ENCODE data around the gene PARPBP.
"Not testable (repeated sequence)": the region's sequence is repeated elsewhere in the genome, so short reads cannot be mapped to it uniquely, and the experiment has no call there.

Gene PARPBP

DNA sequence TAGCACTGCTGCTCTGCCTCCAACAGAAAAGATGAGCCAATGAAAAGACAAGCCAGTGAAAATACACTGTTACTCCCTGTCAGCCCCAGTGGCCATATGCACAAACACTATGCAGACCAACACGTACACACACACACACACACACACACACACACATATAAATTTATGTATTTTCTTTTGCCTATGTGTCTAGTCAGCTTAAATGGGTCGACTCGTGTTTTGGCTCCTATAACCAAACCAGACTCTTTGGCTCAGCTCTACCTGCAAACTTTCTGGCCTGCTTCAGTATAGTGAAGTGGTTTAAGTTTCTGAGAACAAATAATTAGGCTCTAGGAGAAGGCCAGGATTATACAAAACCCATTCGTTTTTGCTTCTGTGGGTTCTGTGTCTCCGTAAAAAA is 108.0 kb downstream of the PARPBP start:
- Histone ChIP-seq H3K9ac (no peak overlapping the region), H3K27me3 (ENCODE audit: control insufficient read depth, insufficient read depth, low read length) (no peaks in the 10 kb centered on the region), H3K79me2 (no peaks in the 10 kb centered on the region), H2AFZ (no peak overlapping the region), H3K36me3 (ENCODE audit: control insufficient read depth, insufficient read depth, low read length) (no peaks in the 10 kb centered on the region), H3K27ac (no peak overlapping the region), H3K4me3 (ENCODE audit: low read depth, low read length) (no peak overlapping the region), H3K9me3 (ENCODE audit: control insufficient read depth, low read length) (no peaks in the 10 kb centered on the region), H3K4me2 (ENCODE audit: low read length) (no peak overlapping the region), H3K4me1 (no peaks in the 10 kb centered on the region)
- TF ChIP-seq, protein P1, sequence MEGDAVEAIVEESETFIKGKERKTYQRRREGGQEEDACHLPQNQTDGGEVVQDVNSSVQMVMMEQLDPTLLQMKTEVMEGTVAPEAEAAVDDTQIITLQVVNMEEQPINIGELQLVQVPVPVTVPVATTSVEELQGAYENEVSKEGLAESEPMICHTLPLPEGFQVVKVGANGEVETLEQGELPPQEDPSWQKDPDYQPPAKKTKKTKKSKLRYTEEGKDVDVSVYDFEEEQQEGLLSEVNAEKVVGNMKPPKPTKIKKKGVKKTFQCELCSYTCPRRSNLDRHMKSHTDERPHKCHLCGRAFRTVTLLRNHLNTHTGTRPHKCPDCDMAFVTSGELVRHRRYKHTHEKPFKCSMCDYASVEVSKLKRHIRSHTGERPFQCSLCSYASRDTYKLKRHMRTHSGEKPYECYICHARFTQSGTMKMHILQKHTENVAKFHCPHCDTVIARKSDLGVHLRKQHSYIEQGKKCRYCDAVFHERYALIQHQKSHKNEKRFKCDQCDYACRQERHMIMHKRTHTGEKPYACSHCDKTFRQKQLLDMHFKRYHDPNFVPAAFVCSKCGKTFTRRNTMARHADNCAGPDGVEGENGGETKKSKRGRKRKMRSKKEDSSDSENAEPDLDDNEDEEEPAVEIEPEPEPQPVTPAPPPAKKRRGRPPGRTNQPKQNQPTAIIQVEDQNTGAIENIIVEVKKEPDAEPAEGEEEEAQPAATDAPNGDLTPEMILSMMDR (IDR thresholded peaks at IDR 0.05): no peak

DNA sequence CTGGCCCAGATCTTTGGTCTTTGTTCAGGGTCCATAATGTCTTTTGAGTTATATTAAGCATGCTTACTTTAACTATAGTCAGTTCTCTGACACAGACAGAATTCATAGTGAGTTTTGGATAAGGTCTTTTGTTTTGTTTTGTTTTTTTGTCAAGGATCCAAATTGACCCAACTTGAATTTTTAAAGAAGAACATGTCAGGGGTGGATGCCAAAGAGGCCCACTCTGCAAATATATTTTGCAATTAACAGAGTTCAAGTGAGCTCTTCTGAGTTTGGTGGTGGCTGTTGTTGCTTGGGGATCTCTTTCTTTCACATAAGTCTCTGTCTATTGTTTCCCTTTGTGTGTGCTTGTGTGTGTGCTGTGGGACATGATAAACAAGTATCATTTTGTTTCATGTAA is 112.1 kb downstream of the PARPBP start:
- TF ChIP-seq, protein P1 (IDR thresholded peaks at IDR 0.05): no peak
- no peaks in the 10 kb centered on the region for H3K4me1 ChIP-seq
- H3K79me2 ChIP-seq: no peaks in the 10 kb centered on the region
- no peaks in the 10 kb centered on the region for H3K36me3 ChIP-seq (ENCODE audit: control insufficient read depth, insufficient read depth, low read length)
- no peak overlapping the region for H3K4me2 ChIP-seq (ENCODE audit: low read length)
- no peaks in the 10 kb centered on the region for H3K9me3 ChIP-seq (ENCODE audit: control insufficient read depth, low read length)
- no peak overlapping the region for H3K27ac ChIP-seq
- H2AFZ ChIP-seq: no peak overlapping the region
- no peak overlapping the region for H3K4me3 ChIP-seq (ENCODE audit: low read depth, low read length)
- H3K9ac ChIP-seq: no peak overlapping the region
- no peaks in the 10 kb centered on the region for H3K27me3 ChIP-seq (ENCODE audit: control insufficient read depth, insufficient read depth, low read length)

- Histone ChIP-seq H3K4me3 (ENCODE audit: low read depth, low read length) (no peak overlapping the region), H3K4me1 (no peaks in the 10 kb centered on the region), H3K27me3 (ENCODE audit: control insufficient read depth, insufficient read depth, low read length) (no peaks in the 10 kb centered on the region), H3K9ac (no peak overlapping the region), H3K79me2 (no peaks in the 10 kb centered on the region), H2AFZ (no peak overlapping the region), H3K4me2 (ENCODE audit: low read length) (no peak overlapping the region), H3K27ac (no peak overlapping the region), H3K36me3 (ENCODE audit: control insufficient read depth, insufficient read depth, low read length) (no peaks in the 10 kb centered on the region), H3K9me3 (ENCODE audit: control insufficient read depth, low read length) (no peaks in the 10 kb centered on the region)
- TF ChIP-seq, protein P1 (IDR thresholded peaks at IDR 0.05): no peak
These were observed 112.5 kb downstream of the PARPBP start for GRCh38 chr12:102232446-102232845.

DNA sequence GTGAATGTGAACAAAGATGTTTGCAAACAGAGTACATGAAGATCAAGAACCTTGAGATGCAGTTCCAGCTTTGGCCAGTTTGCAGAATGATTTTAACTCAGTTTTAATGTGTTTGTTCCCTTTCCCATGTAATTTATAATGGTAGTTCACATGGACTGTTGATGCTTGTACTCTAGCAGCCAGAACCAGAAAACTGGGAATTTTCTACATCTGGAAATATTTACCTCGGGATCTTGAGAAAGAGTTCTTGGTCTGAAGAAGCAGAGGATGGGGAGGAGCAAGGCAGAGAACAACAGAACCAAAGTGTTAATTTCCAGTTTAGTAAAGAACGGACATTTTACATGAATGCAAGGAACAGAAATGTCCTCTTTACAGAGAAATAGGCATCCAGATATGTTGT is 114.6 kb downstream of the PARPBP start:
- TF ChIP-seq, protein P1 (IDR thresholded peaks at IDR 0.05): no peak

GRCh38 chr12:102240859-102241258 is 120.9 kb downstream of the PARPBP start:
- H3K79me2 ChIP-seq; H3K27me3 ChIP-seq (ENCODE audit: control insufficient read depth, insufficient read depth, low read length); H3K4me1 ChIP-seq; H3K27ac ChIP-seq; H3K9ac ChIP-seq; H3K4me3 ChIP-seq (ENCODE audit: low read depth, low read length); H3K36me3 ChIP-seq (ENCODE audit: control insufficient read depth, insufficient read depth, low read length); H2AFZ ChIP-seq; H3K4me2 ChIP-seq (ENCODE audit: low read length); H3K9me3 ChIP-seq (ENCODE audit: control insufficient read depth, low read length): not testable (repeated sequence)

More for the DNA sequence above, 114.6 kb downstream of the PARPBP start:
- Histone ChIP-seq H3K79me2 (no peaks in the 10 kb centered on the region), H2AFZ (no peak overlapping the region), H3K9ac (no peak overlapping the region), H3K36me3 (ENCODE audit: control insufficient read depth, insufficient read depth, low read length) (no peaks in the 10 kb centered on the region), H3K4me3 (ENCODE audit: low read depth, low read length) (no peak overlapping the region), H3K27ac (no peak overlapping the region), H3K4me2 (ENCODE audit: low read length) (no peak overlapping the region), H3K9me3 (ENCODE audit: control insufficient read depth, low read length) (no peaks in the 10 kb centered on the region), H3K4me1 (no peaks in the 10 kb centered on the region), H3K27me3 (ENCODE audit: control insufficient read depth, insufficient read depth, low read length) (no peaks in the 10 kb centered on the region)
